HepG2 (cell line): ENCODE data around the gene SRCIN1. TPM values are rescaled to one million over a fixed set of nuclear protein-coding genes. Genes with fewer than 3 reads are reported as not detected.

Experiments used
- ARNT2 ChIP-seq: sonication (generic); formaldehyde crosslinking; IDR thresholded peaks from 2 replicates; pipeline ENCODE4 v1.8.0; 2022; ENCODE audit warnings: mild to moderate bottlenecking, low read depth, missing genetic modification reagents, moderate library complexity
- GABPA ChIP-seq, 2 experiments: IDR thresholded peaks; 2 replicates each; pipeline ENCODE4 v1.6.1; 2011 to 2016; ENCODE audit warnings: low read depth in 2 of 2, low read length in 1 of 2, missing biosample characterization in 1 of 2, missing genetic modification characterization in 1 of 2
- GATA4 ChIP-seq: sonication (generic); IDR thresholded peaks from 2 replicates; pipeline ENCODE4 v1.6.1; 2016; ENCODE audit warnings: antibody characterized with exemption, low read depth, borderline replicate concordance
- GLI4 ChIP-seq: sonication (generic); formaldehyde crosslinking; IDR thresholded peaks from 2 replicates; pipeline ENCODE4 v1.5.1; 2020; ENCODE audit warnings: missing genetic modification reagents, mild to moderate bottlenecking, moderate library complexity, borderline replicate concordance
- NKX3-1 ChIP-seq: sonication (generic); formaldehyde crosslinking; IDR thresholded peaks from 2 replicates; pipeline ENCODE4 v1.5.0; 2020; ENCODE audit warnings: missing genetic modification reagents
- POLR2A ChIP-seq, 2 experiments: IDR thresholded peaks; 2 replicates each; pipeline ENCODE4 v1.6.1; 2011; ENCODE audit warnings: low read depth in 2 of 2, low read length in 2 of 2, mild to moderate bottlenecking in 1 of 2, moderate library complexity in 1 of 2; ENCODE audit not compliant: insufficient read depth in 1 of 2
- POLR2AphosphoS5 ChIP-seq: IDR thresholded peaks from 2 replicates; pipeline ENCODE4 v1.6.1; 2012; ENCODE audit warnings: low read depth, low read length
- RFXAP ChIP-seq: sonication (generic); formaldehyde crosslinking; IDR thresholded peaks from 2 replicates; pipeline ENCODE4 v1.4.0; 2020; ENCODE audit warnings: missing genetic modification reagents, borderline replicate concordance
- SALL1 ChIP-seq: sonication (generic); formaldehyde crosslinking; IDR thresholded peaks from 2 replicates; pipeline ENCODE4 v1.8.0; 2022; ENCODE audit warnings: mild to moderate bottlenecking, missing genetic modification reagents
- SP1 ChIP-seq, 2 experiments: fragments of 450-650 bp in 1 of 2; sonication (generic) in 1 of 2; formaldehyde crosslinking in 1 of 2; IDR thresholded peaks; 2 replicates each; pipeline versions ENCODE4 v1.4.0 to v1.6.1; 2016 to 2020; ENCODE audit warnings: missing genetic modification reagents in 1 of 2
- SP4 ChIP-seq: sonication (generic); formaldehyde crosslinking; IDR thresholded peaks from 2 replicates; pipeline ENCODE4 v1.8.1; 2023; ENCODE audit warnings: mild to moderate bottlenecking, missing genetic modification reagents
- YEATS2 ChIP-seq: sonication (generic); formaldehyde crosslinking; IDR thresholded peaks from 2 replicates; pipeline ENCODE4 v1.4.0; 2020; ENCODE audit warnings: missing genetic modification reagents, borderline replicate concordance
- ZMYM3 ChIP-seq: sonication (generic); formaldehyde crosslinking; IDR thresholded peaks from 2 replicates; pipeline ENCODE4 v1.5.1; 2020; ENCODE audit warnings: mild to moderate bottlenecking, missing genetic modification reagents
- ZNF136 ChIP-seq: sonication (generic); formaldehyde crosslinking; IDR thresholded peaks from 2 replicates; pipeline ENCODE4 v1.8.1; 2022; ENCODE audit warnings: low read depth, mild to moderate bottlenecking, moderate library complexity, missing genetic modification reagents
- ZNF143 ChIP-seq: sonication (generic); formaldehyde crosslinking; IDR thresholded peaks from 2 replicates; pipeline ENCODE4 v1.4.0; 2020; ENCODE audit warnings: missing genetic modification reagents
- ZNF274 ChIP-seq: sonication (generic); formaldehyde crosslinking; IDR thresholded peaks from 2 replicates; pipeline ENCODE4 v1.5.1; 2020; ENCODE audit warnings: mild to moderate bottlenecking, missing genetic modification reagents
- ZNF354B ChIP-seq: sonication (generic); formaldehyde crosslinking; IDR thresholded peaks from 2 replicates; pipeline ENCODE4 v1.8.0; 2022; ENCODE audit warnings: mild to moderate bottlenecking, missing genetic modification reagents
- ZNF441 ChIP-seq: sonication (generic); formaldehyde crosslinking; IDR thresholded peaks from 2 replicates; pipeline ENCODE4 v1.7.0; 2021; ENCODE audit warnings: missing genetic modification reagents, borderline replicate concordance
- ZNF569 ChIP-seq: sonication (generic); formaldehyde crosslinking; IDR thresholded peaks from 2 replicates; pipeline ENCODE4 v1.5.0; 2020; ENCODE audit warnings: mild to moderate bottlenecking, missing genetic modification reagents, moderate library complexity, borderline replicate concordance
- ZNF607 ChIP-seq: sonication (generic); formaldehyde crosslinking; IDR thresholded peaks from 2 replicates; pipeline ENCODE4 v1.5.1; 2020; ENCODE audit warnings: missing genetic modification reagents, mild to moderate bottlenecking, borderline replicate concordance
- ZNF672 ChIP-seq: sonication (generic); formaldehyde crosslinking; IDR thresholded peaks from 2 replicates; pipeline ENCODE4 v1.8.1; 2022; ENCODE audit warnings: missing genetic modification reagents
- ZNF720 ChIP-seq: sonication (generic); formaldehyde crosslinking; IDR thresholded peaks from 2 replicates; pipeline ENCODE4 v1.4.0; 2020; ENCODE audit warnings: missing genetic modification reagents
- ZNF747 ChIP-seq: sonication (generic); formaldehyde crosslinking; IDR thresholded peaks from 2 replicates; pipeline ENCODE4 v1.8.1; 2023; ENCODE audit warnings: missing genetic modification reagents, mild to moderate bottlenecking, borderline replicate concordance
- ZNF788 ChIP-seq: sonication (generic); formaldehyde crosslinking; IDR thresholded peaks from 2 replicates; pipeline ENCODE4 v1.5.0; 2020; ENCODE audit warnings: mild to moderate bottlenecking, missing genetic modification reagents, borderline replicate concordance
- polyA plus RNA-seq, 8 experiments: library from polyadenylated mRNA; depleted of rRNA in 3 of 8; stranded (reverse) in 7 of 8; unstranded in 1 of 8; fragments of >200 nt; fragmentation: Illumina TruSeq in 4 of 8; extraction: Trizol in 4 of 8; gene quantifications; 2 replicates each; pipeline versions ENCODE4 v1.2.1 to v1.2.3, GENCODE V29; 2011 to 2016; ENCODE audit warnings: low read depth in 4 of 8, missing spikeins in 1 of 8, mixed read lengths in 1 of 8; ENCODE audit not compliant: insufficient read depth in 1 of 8
- total RNA-seq, 5 experiments: library from RNA; depleted of rRNA; stranded (reverse); fragments of >200 nt; fragmentation: Illumina TruSeq; extraction: Trizol; gene quantifications; 2 replicates each; pipeline ENCODE4 v1.2.3, GENCODE V29; 2016; ENCODE audit warnings: low read depth in 1 of 5
- TF ChIP-seq, protein P1 (sequence below): sonication (generic); formaldehyde crosslinking; IDR thresholded peaks from 2 replicates; pipeline ENCODE4 v1.4.0; 2020; ENCODE audit warnings: missing genetic modification reagents
- TF ChIP-seq, protein P2 (sequence below): sonication (generic); formaldehyde crosslinking; conservative IDR thresholded peaks from 2 replicates; pipeline ENCODE4 v1.4.0; 2020; ENCODE audit warnings: missing genetic modification reagents

The SRCIN1 gene
- total and polyA plus RNA-seq, 2 of the 13 experiments (the other 11 are each of a cell fraction or from before 2014, with no cell fraction given): 1.2 to 9.6 TPM

DNA sequence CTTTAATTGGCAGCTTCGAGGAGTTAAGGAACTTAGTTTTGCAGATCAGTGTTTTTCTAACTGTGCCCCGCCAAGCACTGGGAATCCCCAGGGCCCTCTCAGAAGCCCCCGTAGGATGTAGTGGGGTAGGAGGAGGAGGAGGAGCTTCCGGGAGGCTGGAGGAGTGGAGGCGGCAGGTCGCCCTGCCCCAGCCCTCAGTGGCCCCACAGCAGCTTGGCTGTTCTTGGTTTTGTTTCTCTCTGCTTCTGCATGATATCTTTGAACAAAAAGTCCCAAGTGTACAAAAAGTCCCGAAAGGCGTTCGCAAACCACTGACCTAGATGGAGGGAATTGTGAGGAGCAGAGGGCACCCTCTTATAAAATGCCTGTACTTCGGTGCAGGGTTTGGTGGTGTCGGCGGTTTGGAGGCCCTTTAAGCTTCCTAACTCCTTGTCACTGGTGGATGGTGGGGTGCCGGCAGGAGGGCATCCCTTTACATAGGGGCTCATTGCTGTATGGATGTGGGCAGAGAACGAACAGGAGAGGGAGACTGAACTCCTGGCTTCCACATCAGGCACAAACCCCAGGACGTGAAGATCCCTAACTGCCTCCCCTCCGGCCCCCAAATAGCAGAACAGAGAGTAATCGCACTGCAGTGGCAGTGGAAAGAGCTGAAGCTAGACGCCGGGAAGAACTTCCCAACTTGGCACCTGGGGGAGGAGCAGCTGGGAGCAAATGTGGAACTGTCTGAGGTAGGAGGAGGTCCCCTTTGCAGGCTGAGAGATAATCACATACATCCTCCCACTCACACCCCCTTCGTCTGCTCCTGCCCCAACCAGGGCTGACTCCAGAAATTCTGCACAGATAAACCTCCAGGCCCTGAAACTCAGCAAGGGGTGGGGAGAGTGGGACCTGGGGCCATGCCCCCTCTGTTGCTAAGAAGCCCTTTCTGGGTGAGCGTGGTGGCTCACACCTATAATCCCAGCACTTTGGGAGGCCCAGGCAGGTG is 49.0 kb upstream of the SRCIN1 start (continued):
- TF ChIP-seq ZNF274 (CRISPR knock-in tag) (0 out of 2 replicates have a peak, but pooled peaks have one; percentile 43), ZMYM3 (CRISPR knock-in tag) (peak; percentile 81), ZNF136 (CRISPR knock-in tag) (0 out of 2 replicates have a peak, but pooled peaks have one; percentile 6), ZNF354B (CRISPR knock-in tag) (0 out of 2 replicates have a peak, but pooled peaks have one; percentile 55), YEATS2 (CRISPR knock-in tag) (no peak), SALL1 (CRISPR knock-in tag) (no peak), ZNF441 (0 out of 2 replicates have a peak, but pooled peaks have one; percentile 18), ZNF672 (CRISPR knock-in tag) (no peak), SP1 (IDR thresholded peaks at IDR 0.05) (no peak), SP1 (CRISPR knock-in tag; IDR thresholded peaks at IDR 0.05) (no peak), GLI4 (CRISPR knock-in tag) (peak; percentile 50; the same call in 1 of the 2 replicates), RFXAP (0 out of 2 replicates have a peak, but pooled peaks have one; percentile 59), ZNF747 (CRISPR knock-in tag) (0 out of 2 replicates have a peak, but pooled peaks have one; percentile 29), ARNT2 (CRISPR knock-in tag) (no peak), GABPA (IDR thresholded peaks at IDR 0.05; ENCODE audit: low read depth, low read length) (no peak), GABPA (CRISPR knock-in tag; IDR thresholded peaks at IDR 0.05; ENCODE audit: low read depth) (peak; percentile 24; the same call in 1 of the 2 replicates), ZNF607 (CRISPR knock-in tag) (0 out of 2 replicates have a peak, but pooled peaks have one; percentile 36), GATA4 (no peak), ZNF720 (no peak), ZNF569 (CRISPR knock-in tag) (no peak), ZNF143 (CRISPR knock-in tag) (no peak), SP4 (CRISPR knock-in tag) (peak; percentile 33; the same call in 1 of the 2 replicates), POLR2A (IDR thresholded peaks at IDR 0.05; ENCODE audit: insufficient read depth in 1 of 2, low read depth in 2 of 2, low read length in 2 of 2) (0 out of 4 replicates have a peak, but pooled peaks of 1 of the 2 experiments have one; percentile 4), POLR2AphosphoS5 (no peak), NKX3-1 (0 out of 2 replicates have a peak, but pooled peaks have one; percentile 35), ZNF788 (CRISPR knock-in tag) (0 out of 2 replicates have a peak, but pooled peaks have one; percentile 15)
- TF ChIP-seq, protein P1, sequence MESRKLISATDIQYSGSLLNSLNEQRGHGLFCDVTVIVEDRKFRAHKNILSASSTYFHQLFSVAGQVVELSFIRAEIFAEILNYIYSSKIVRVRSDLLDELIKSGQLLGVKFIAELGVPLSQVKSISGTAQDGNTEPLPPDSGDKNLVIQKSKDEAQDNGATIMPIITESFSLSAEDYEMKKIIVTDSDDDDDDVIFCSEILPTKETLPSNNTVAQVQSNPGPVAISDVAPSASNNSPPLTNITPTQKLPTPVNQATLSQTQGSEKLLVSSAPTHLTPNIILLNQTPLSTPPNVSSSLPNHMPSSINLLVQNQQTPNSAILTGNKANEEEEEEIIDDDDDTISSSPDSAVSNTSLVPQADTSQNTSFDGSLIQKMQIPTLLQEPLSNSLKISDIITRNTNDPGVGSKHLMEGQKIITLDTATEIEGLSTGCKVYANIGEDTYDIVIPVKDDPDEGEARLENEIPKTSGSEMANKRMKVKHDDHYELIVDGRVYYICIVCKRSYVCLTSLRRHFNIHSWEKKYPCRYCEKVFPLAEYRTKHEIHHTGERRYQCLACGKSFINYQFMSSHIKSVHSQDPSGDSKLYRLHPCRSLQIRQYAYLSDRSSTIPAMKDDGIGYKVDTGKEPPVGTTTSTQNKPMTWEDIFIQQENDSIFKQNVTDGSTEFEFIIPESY (CRISPR knock-in tag): no peak
- TF ChIP-seq, protein P2, sequence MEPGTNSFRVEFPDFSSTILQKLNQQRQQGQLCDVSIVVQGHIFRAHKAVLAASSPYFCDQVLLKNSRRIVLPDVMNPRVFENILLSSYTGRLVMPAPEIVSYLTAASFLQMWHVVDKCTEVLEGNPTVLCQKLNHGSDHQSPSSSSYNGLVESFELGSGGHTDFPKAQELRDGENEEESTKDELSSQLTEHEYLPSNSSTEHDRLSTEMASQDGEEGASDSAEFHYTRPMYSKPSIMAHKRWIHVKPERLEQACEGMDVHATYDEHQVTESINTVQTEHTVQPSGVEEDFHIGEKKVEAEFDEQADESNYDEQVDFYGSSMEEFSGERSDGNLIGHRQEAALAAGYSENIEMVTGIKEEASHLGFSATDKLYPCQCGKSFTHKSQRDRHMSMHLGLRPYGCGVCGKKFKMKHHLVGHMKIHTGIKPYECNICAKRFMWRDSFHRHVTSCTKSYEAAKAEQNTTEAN (CRISPR knock-in tag): no peak
